DMS114 treated with DMSO at 0.1 percent for 48 hours (cell line): ENCODE results near the gene SLPI.

Source experiments
- DNase-seq: peaks from one replicate; lab custom pipeline; 2025; ENCODE audit not compliant: unreplicated experiment; lab: John Stamatoyannopoulos, UW

Gene SLPI

DNA sequence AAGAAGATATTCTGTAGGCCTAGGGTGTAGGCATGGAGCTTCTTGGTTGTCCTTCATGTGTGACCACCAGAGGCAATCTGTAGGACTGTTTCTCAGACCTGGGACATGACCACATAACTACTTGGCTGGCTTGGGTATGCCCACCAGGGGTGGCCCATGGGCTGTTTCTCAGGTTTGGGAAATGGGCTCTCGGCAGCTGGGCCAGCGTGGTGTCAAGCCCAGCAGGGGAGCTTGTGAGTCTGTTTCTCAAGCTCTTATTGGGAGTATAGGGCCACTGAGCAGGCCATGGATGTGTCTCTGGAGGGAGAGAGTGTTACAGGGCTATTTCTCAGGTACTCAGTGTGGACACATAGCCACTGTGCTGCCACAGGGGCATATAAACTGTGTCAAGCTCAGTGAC, 35.7 kb downstream of the SLPI start:
- DNase-seq: no peak

DNA sequence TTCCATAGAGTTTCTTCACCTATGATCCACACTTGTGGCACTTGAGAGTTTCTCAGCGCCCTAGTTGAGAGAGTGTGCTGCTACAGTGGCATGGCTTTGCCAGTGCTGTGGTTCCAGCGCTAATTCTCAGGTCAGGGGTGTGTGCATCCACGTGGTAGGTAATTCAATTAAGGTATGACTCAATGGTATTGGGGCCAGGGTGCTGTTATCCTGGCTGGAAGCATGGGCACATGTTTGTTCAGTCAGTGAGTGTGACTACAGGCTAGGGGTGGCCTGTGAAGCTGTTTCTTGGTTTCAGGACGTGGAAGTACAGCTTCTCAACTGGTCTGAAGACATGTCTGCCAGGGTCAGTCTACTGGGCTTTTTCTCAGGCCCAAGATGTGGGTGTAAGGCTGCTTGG, 36.2 kb downstream of the SLPI start:
- no peak for DNase-seq

DNA sequence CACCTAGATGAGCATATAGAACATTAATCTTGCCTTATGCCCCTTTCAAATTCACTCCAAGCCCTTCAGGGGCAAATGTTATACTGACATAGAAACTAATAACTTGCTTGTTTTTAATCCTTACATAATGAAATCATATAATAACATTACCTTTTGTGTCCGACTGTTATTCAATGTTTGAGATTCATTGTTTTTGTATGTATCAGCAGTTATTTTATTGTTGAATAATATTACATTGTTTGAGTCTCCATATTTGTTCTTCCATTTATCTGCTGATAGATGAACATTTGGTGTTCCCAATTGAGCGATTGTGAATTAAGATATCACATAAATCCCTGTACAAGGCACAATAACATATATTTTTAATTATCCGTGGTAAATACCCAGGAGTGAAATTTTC, 41.5 kb downstream of the SLPI start:
- no peak for DNase-seq

DNA sequence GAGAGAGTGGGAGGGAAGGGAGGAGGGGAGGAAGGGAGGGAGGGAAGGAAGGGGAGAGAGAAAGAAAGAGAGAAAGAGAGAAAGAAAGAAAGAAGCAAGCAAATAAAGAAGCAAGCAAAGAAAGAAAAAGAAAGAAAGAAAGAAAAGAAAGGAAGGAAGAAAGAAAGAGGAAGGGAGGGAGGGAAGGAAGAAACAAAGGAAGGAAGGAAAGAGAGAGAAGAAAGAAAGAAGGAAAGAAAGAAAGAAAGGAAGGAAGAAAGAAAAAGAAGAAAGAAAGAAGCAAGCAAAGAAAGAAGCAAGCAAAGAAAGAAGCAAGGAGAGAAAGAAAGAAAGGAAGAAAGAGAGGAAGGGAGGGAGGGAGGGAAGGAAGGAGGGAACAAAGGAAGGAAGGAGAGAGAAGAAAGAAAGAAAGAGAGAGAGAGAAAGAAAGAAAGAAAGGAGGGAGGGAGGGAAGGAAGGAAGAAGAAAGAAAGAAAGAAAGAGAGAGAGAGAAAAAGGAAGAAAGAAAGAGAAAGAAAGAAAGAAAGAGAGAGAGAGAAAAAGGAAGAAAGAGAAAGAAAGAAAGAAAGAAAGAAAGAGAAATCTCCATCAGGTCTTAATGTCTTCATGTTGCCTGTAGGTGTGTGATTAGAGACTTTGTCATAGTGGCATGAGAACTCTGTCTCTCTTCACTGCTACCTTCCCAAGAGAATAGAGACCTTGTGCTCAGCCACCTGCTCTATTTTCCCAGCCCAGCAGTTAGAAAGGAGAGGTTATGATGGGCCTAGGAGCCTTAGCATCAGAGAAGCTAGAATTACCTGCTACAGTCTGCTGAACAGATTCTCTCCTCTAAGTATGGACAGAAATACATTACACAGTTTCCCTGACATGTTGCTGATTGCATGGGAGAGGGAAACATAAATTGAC, 42.5 kb downstream of the SLPI start:
- no peak for DNase-seq

DNA sequence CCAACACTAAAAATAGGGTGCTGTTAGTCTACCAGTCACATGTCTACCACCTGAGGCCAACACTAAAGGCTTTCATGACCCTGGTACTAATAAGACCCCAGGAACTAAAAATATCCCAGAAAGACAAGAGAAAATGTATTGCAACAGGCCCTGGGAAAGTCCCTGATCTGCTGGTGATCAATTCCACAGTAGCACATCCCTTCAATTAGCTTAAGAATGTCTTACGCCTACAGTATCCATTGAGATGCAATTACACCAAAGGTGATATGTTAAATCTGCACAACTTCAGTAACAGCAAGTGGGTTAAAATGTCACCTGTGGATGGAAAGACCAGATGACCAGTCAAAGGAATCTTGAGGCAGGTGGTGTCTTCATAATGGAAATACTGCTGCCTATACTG, 44.4 kb downstream of the SLPI start:
- DNase-seq: no peak

DNA sequence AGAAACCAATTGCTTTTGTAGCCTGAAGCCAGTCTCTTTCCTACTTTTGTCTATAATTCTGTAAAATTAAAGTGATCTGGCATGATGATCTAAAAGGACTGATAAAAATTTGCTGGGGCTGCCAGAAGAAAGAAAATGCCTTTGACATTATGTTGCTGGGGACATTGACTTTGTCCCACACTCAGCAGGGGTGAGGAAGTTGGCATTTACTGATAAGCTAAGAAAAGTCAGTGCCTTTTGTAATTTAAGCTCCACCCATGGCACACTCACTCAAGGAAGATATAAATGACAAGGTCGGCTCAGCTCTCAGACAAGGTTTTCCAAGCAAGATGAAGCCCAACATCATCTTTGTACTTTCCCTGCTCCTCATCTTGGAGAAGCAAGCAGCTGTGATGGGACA, 47.6 kb downstream of the SLPI start, which contains the start of gene SEMG1:
SEMG1 (plus strand) TSS at position 309 of the 400 bp plus-strand sequence; CDS start at position 330, 21 bp downstream.
- no peak for DNase-seq
